NCI-H1436 (cell line): Measurements from ENCODE around the gene KRTAP5-6.
"Not testable (repeated sequence)": the region's sequence is repeated elsewhere in the genome, so short reads cannot be mapped to it uniquely, and the experiment has no call there.

Source experiments
- DNase-seq: peaks from one replicate; lab custom pipeline; 2025; lab: John Stamatoyannopoulos, UW

Gene KRTAP5-6

GRCh38 chr11:1661454-1662269 is 35.3 kb upstream of the KRTAP5-6 start:
- not testable (repeated sequence) for DNase-seq

DNA sequence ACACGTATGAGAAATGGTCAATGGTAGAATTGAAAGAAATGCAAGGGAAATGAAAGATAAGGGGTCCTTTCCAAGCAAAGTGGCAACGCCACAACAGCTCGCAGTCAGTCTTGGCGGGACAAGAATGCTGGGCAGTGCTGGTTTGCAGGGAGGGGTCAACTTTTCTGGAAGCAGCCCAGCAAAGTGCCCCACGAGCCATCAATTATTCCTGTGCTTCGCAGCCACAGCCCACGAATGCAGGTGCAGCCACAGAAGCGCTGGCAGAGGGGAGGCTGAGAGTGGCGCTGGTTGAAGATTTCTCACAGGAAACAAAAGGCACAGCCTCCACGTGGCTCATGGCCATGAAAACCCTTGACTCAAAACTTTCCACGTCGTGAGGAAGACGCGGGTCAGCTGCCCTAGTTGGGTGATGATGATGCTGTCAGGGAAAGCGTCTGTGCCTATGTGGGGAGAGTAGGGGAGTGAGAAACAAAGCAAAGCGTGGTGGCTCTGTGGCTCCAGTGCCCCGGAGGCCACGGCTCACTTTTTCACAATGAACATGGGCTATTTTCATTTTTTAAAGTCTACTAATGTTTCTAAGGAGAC is 34.2 kb upstream of the KRTAP5-6 start:
- DNase-seq, result not testable (repeated sequence)

- no peak for DNase-seq
Observed at GRCh38 chr11:1665313-1665712, 31.7 kb upstream of the KRTAP5-6 start.

DNA sequence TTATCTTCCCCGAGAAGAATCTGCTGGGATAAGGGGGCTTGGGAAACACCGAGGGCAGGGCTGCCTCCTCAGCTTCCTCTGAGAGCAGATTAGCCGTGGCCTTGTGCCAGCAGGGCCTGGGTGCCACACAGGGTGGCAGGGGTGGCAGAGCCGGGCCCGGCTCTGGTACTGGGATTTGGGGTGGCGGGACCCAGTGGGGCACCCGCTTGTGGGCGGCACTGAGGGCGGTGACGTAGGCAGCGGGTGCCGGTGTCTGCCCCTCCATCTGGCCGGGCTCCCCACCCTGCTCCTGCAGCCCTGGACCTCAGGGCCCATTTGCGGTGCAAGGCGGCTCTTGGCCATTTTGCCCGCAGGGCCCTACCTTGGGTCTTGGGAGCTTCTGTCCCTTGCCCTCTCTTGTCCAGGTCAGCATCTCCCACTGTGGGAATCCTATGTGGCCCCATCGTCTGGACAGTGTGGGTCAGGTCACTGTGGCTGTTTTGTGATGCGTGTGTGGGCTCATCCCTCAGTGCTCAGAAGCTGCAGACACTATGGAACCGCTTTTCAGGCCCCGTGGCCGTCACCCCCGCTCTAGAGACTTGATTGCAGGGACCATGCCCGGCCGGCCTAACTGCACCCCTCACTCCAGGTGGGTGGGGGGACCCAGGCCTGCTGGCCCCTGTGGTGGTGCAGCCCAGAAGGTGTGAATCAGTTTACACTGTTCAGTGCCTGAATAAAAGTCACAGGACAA is 29.7 kb upstream of the KRTAP5-6 start:
- no peak for DNase-seq

DNA sequence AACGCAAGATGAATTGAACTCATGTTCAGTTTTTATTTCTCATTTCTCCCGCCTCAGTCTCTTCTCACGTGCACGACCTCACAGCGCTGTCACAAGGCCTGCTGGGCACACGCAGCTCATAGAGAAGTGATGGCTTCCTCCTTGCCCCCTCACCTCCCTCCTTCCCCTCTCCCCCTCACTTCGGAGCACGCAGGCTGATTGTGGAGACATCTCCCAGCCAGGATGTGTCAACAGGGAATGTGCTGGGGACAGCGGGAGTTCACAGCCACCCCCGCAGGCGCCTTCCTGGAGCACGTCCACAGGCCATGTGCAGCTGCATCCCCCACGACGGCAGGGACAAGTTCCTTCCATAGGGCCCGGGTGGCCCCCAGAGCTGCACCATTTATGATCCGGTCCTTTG is 29.1 kb upstream of the KRTAP5-6 start:
- no peak for DNase-seq

GRCh38 chr11:1668911-1669473 is 28.0 kb upstream of the KRTAP5-6 start:
- no peak for DNase-seq

DNA sequence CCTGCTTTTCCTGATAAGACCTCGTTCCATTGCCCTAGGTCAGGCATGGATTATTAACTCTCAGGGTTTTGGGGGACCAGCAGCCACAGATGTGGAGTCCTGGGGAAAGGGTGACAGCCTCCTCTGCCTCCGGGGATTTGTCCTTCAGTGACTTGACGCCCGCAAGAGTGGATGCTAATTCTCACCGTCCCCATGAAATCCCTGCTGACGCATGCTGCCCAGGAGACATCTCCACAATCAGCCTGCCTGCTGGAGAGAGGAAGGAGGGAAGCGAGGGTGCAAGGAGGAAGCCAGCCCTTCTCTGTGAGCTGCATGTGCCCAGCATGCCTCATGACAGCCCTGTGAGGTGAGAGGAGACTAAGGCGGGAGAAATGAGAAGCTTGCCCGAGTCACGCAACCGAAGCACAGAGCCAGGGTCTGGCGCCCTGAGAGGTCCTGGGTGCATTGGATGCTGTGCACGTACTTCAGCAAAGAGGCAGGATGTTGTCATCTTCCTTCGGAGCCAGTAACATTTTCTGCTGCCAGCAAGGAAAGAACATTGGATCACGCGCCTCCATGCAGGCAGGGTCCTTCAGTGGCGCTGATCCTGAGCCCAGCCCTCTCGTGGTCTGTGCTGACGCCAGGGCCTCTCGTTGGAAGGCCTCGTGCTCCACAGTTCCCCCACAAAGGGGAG is 27.3 kb upstream of the KRTAP5-6 start:
- no peak for DNase-seq

GRCh38 chr11:1670457-1670856 is 26.5 kb upstream of the KRTAP5-6 start:
- DNase-seq, result not testable (repeated sequence)

DNA sequence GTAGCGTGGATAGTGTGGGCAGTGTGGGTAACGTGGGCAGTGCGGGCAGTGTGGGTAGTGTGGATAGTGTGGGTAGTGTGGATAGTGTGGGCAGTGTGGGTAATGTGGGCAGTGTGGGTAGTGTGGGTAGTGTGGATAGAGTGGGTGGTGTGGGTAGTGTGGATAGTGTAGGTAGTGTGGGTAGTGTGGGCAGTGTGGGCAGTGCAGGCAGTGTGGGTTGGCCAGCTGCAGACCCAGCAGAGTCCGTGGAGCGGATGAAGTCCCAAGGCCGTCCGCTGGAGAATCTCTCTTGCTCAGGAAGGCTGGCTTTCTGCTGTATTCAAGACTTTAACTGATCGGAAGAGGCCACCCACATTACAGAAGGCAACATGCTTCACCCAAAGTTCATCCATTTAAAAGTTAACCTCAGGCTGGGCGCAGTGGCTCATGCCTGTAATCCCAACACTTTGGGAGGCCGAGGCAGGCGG is 26.1 kb upstream of the KRTAP5-6 start:
- DNase-seq, result no peak

GRCh38 chr11:1671658-1672057 is 25.3 kb upstream of the KRTAP5-6 start:
- DNase-seq, result no peak

- no peak for DNase-seq
Observed at GRCh38 chr11:1672613-1673350, 24.2 kb upstream of the KRTAP5-6 start.

- DNase-seq, result no peak
Observed at GRCh38 chr11:1673446-1674172, 23.4 kb upstream of the KRTAP5-6 start.

- no peak for DNase-seq
Observed at GRCh38 chr11:1674173-1675131, 22.5 kb upstream of the KRTAP5-6 start.

GRCh38 chr11:1675536-1676228 is 21.3 kb upstream of the KRTAP5-6 start:
- no peak for DNase-seq

DNA sequence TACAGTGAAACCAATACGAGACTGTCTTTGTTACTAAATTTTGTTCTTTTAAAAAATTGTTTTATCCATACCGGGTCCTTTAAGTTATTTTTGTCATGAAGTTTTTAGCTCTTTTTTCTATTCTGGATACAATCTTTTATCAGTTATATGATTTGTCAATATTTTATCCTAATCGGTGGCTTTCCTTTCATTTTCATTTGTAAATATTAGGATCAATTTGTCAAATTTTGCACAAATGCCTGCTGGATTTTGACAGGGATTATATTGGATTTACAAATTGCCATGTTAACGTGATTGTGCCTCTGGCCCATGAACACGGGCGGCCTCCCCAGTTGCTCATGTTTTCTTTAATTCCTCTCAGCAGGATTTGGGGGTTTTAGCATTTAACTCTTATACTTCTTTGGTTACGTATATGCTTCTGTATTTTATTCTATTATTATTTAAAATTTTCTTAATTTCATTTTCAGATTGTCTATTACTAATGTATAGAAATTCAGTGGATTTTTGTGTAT is 20.7 kb upstream of the KRTAP5-6 start:
- no peak for DNase-seq

DNA sequence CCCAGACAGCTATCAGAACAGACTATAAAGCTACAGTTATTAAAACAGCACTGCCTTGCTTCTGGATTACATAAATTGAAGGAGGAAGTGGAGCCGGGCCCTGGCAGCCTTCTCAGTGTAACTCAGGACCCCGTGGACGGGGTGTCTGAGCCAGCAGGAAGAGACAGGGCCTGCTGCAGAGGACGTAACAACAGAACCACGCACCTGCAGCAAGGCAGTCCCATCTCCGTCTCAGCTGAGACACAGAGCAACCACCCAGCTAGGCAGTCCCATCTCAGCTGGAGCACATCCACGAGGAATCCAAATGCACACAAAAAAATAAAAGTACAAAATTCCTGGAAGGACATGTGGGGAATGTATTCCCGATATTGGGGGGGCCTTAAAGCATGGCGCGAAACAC is 17.1 kb upstream of the KRTAP5-6 start:
- no peak for DNase-seq

- DNase-seq, result no peak
Observed at GRCh38 chr11:1682225-1682905, 14.6 kb upstream of the KRTAP5-6 start.

DNA sequence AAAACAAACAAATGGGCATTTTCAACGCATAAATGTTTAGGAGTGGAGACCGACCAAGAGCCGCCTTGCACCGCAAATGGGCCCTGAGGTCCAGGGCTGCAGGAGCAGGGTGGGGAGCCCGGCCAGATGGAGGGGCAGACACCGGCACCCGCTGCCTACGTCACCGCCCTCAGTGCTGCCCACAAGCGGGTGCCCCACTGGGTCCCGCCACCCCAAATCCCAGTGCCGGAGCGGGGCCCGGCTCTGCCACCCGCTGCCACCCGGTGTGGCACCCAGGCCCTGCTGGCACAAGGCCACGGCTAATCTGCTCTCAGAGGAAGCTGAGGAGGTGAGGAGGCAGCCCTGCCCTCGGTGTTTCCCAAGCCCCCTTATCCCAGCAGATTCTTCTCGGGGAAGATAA is 13.8 kb upstream of the KRTAP5-6 start:
- not testable (repeated sequence) for DNase-seq
